ENCODE measurements around the gene GPR39.

The GPR39 gene

DNA sequence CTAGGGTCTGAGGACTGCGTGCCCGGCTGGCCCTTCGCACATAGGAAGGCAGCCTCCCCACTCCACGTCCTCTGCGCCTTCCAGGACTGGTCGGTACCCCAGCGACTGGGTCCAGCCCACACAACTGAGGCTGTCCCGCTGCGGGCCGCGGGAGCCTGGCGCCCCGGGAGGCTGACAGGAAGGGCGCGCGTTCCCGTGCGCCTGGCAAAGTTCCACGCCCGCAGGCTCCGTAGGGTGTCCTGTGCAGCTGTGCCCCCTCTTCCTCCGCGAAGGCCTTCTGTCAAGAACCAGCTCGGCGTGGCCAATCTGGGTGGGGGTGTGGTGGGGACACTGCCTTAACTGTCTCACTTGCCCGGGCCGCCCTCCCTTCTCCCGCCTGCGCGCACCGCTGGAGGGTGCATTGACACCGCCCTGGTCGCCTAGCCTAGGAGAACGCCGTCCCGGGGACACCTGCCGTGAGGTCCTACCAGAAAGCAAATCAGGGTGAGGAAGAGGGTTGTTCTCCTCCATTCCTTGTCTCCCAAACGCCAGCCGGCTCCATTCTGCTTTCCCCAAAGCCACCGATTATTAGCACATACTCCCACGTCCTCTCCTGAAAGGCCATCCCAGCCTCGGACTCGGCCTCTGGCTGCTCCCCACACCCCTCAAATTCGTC is 254.0 kb downstream of the GPR39 start:
- H3K36me3 ChIP-seq (ENCODE audit: low read depth): no peaks in the 10 kb centered on the region
- no peak overlapping the region for H3K27ac ChIP-seq (ENCODE audit: poor library complexity, severe bottlenecking)
- H3K4me1 ChIP-seq (ENCODE audit: insufficient read depth, poor library complexity, severe bottlenecking): peaks cover 12% of the 10 kb centered on the region
- H3K27me3 ChIP-seq (ENCODE audit: insufficient read depth, poor library complexity, severe bottlenecking): peaks cover 52% of the 10 kb centered on the region
- no peaks in the 10 kb centered on the region for H3K9me3 ChIP-seq (ENCODE audit: severe bottlenecking)
- ATAC-seq (ENCODE audit: low read depth): peak; percentile 47
- TF ChIP-seq, protein P1, sequence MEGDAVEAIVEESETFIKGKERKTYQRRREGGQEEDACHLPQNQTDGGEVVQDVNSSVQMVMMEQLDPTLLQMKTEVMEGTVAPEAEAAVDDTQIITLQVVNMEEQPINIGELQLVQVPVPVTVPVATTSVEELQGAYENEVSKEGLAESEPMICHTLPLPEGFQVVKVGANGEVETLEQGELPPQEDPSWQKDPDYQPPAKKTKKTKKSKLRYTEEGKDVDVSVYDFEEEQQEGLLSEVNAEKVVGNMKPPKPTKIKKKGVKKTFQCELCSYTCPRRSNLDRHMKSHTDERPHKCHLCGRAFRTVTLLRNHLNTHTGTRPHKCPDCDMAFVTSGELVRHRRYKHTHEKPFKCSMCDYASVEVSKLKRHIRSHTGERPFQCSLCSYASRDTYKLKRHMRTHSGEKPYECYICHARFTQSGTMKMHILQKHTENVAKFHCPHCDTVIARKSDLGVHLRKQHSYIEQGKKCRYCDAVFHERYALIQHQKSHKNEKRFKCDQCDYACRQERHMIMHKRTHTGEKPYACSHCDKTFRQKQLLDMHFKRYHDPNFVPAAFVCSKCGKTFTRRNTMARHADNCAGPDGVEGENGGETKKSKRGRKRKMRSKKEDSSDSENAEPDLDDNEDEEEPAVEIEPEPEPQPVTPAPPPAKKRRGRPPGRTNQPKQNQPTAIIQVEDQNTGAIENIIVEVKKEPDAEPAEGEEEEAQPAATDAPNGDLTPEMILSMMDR (IDR thresholded peaks at IDR 0.05; ENCODE audit: poor library complexity, severe bottlenecking): no peak
- peak; percentile 65 for DNase-seq (ENCODE audit: low spot score)
- peak overlapping the region; percentile 16 for H3K4me3 ChIP-seq (ENCODE audit: severe bottlenecking)

DNA sequence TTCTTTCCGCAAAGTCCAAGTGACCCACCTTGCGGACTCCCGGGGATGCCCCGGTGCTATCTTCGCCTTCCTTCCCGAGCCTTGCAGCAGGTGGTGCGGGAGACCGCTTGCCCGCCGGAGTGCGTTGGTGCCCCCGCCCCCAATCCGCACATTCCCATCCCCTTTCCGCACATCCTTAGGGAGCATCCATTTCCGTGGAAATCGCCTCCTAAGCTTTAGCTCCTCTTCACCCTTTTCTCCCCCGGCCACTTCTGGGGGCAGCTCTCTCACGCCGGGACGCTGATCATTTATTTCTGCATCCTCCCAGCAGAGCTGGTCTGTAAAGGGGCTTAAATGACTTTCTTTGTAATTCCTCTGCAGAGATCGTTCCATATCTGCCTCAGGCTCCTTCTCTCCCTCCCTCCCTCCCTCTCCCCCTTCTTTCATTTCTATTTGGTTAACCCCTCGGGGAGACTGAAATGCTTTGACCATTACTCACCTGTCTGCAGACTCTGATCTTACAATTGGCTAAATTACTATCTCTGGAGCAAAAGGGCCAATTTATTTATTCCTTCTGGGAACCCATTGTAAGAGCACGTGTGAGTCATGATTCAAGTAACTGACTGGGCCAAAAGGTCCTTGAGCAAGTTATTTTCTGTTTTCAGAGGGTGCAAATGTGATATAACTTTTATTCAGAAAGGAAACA is 254.7 kb downstream of the GPR39 start:
- DNase-seq (ENCODE audit: low spot score) (no peak), ATAC-seq (ENCODE audit: low read depth) (peak; percentile 72)
- Histone ChIP-seq H3K27me3 (ENCODE audit: insufficient read depth, poor library complexity, severe bottlenecking) (peaks cover 50% of the 10 kb centered on the region), H3K4me1 (ENCODE audit: insufficient read depth, poor library complexity, severe bottlenecking) (peaks cover 12% of the 10 kb centered on the region), H3K4me3 (ENCODE audit: severe bottlenecking) (no peak overlapping the region), H3K36me3 (ENCODE audit: low read depth) (no peaks in the 10 kb centered on the region), H3K9me3 (ENCODE audit: severe bottlenecking) (no peaks in the 10 kb centered on the region), H3K27ac (ENCODE audit: poor library complexity, severe bottlenecking) (no peak overlapping the region)
- TF ChIP-seq, protein P1 (IDR thresholded peaks at IDR 0.05; ENCODE audit: poor library complexity, severe bottlenecking): no peak

DNA sequence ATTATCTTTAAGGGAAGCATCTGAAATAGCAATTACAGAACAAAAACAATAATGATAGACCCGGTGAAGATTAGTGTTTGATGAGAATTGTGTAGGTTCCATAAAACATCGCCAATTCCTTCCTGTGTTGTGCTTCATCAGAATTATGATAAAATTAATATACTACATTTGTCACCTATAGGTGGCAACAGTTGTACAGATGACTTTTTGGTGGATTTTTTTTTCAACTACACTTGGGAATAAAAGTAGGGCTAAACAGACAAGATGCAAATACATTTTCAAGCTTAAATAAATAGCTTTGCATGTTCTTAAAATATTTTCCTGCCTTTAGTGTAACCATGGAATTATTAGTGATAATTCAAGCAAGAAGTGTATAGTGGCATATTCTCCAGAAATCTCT is 260.4 kb downstream of the GPR39 start:
- ATAC-seq (ENCODE audit: low read depth): no peak
- TF ChIP-seq, protein P1 (IDR thresholded peaks at IDR 0.05; ENCODE audit: poor library complexity, severe bottlenecking): peak; percentile 28
- no peak overlapping the region for H3K27ac ChIP-seq (ENCODE audit: poor library complexity, severe bottlenecking)
- no peak for DNase-seq (ENCODE audit: low spot score)
- H3K4me3 ChIP-seq (ENCODE audit: severe bottlenecking): no peak overlapping the region
- H3K9me3 ChIP-seq (ENCODE audit: severe bottlenecking): no peaks in the 10 kb centered on the region
- H3K36me3 ChIP-seq (ENCODE audit: low read depth): no peaks in the 10 kb centered on the region
- H3K4me1 ChIP-seq (ENCODE audit: insufficient read depth, poor library complexity, severe bottlenecking): no peaks in the 10 kb centered on the region
- H3K27me3 ChIP-seq (ENCODE audit: insufficient read depth, poor library complexity, severe bottlenecking): peaks cover 6% of the 10 kb centered on the region

DNA sequence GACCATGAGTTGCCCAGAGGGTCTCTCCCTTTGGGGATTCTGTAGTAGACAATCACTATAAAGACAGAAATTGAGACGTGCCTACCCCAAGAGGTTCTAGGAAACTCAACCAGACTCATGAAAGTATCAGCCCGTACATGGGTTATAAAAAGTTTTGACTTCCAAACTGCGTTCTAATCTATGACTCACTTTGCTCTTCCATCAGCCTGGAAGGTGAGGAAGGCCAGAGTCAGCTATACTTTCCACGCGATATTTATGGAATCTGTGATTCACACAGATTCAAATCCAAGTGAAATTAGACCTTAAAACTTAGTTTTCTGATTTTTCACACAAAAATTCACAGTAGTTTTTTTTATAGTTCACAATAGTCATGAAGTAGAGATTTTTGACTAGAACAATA is 261.1 kb downstream of the GPR39 start:
- H3K4me1 ChIP-seq (ENCODE audit: insufficient read depth, poor library complexity, severe bottlenecking): no peaks in the 10 kb centered on the region
- TF ChIP-seq, protein P1 (IDR thresholded peaks at IDR 0.05; ENCODE audit: poor library complexity, severe bottlenecking): no peak
- no peak overlapping the region for H3K4me3 ChIP-seq (ENCODE audit: severe bottlenecking)
- H3K27ac ChIP-seq (ENCODE audit: poor library complexity, severe bottlenecking): no peak overlapping the region
- no peaks in the 10 kb centered on the region for H3K36me3 ChIP-seq (ENCODE audit: low read depth)
- H3K9me3 ChIP-seq (ENCODE audit: severe bottlenecking): no peaks in the 10 kb centered on the region
- ATAC-seq (ENCODE audit: low read depth) (no peak; the same call in 2 of the 3 replicates), DNase-seq (ENCODE audit: low spot score) (no peak)
- peaks cover 6% of the 10 kb centered on the region for H3K27me3 ChIP-seq (ENCODE audit: insufficient read depth, poor library complexity, severe bottlenecking)

DNA sequence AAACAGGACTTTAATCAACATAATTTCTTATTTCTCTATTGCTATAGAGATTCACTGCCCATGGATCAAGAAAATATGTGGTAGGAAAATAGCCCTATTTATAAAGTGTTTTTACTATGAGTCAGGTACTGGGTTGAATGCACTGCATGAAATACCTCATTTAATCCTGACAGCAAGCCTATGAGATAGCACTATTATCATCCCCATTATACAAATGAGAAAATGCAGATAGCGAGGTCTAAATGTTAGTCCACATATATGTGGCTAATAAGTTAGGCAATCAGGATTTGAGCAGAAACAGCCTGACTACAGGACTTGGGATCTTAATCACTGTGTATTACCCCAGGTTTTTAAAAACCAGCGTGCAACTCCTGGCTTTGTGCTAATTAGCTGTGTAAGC is 261.9 kb downstream of the GPR39 start:
- TF ChIP-seq, protein P1 (IDR thresholded peaks at IDR 0.05; ENCODE audit: poor library complexity, severe bottlenecking): no peak
- ATAC-seq (ENCODE audit: low read depth): no peak

More for the DNA sequence above, 261.9 kb downstream of the GPR39 start:
- no peak overlapping the region for H3K4me3 ChIP-seq (ENCODE audit: severe bottlenecking)
- no peak overlapping the region for H3K27ac ChIP-seq (ENCODE audit: poor library complexity, severe bottlenecking)
- peaks cover 6% of the 10 kb centered on the region for H3K27me3 ChIP-seq (ENCODE audit: insufficient read depth, poor library complexity, severe bottlenecking)
- H3K4me1 ChIP-seq (ENCODE audit: insufficient read depth, poor library complexity, severe bottlenecking): no peaks in the 10 kb centered on the region
- no peak for DNase-seq (ENCODE audit: low spot score)
- H3K9me3 ChIP-seq (ENCODE audit: severe bottlenecking): no peaks in the 10 kb centered on the region
- H3K36me3 ChIP-seq (ENCODE audit: low read depth): no peaks in the 10 kb centered on the region
